Left kidney (tissue), 8 donors: Measurements from ENCODE around the gene NOTCH2. TPM values are rescaled to one million over a fixed set of nuclear protein-coding genes. Genes with fewer than 3 reads are reported as not detected.
"Not testable (repeated sequence)": the region's sequence is repeated elsewhere in the genome, so short reads cannot be mapped to it uniquely, and the experiment has no call there.

Source experiments
- DNase-seq: peaks from one replicate; pipeline ENCODE4 v3.0.0-alpha.2; 2013
- long read RNA-seq, 8 donors: transcript quantifications; one replicate each; lab custom pipeline, GENCODE V29; 2026
- polyA plus RNA-seq: library from polyadenylated mRNA; unstranded; fragments of 120-200 nt; gene quantifications from one replicate; pipeline ENCODE4 v1.2.1, GENCODE V29; 2013; ENCODE audit not compliant: insufficient read length

The NOTCH2 gene
- polyA plus RNA-seq, result 172 TPM
- long read RNA-seq, donor 1, full-length matches to known transcripts, result 2 of 300 reads
- long read RNA-seq, donor 1, partial matches to known transcripts, result 298 of 300 reads
- long read RNA-seq, donor 1, other reads (novel, unspliced or antisense), result 0 of 300 reads
- long read RNA-seq, donor 2, partial matches to known transcripts, result 29 of 30 reads
- long read RNA-seq, donor 2, other reads (novel, unspliced or antisense), result 0 of 30 reads
- long read RNA-seq, donor 3, full-length matches to known transcripts, result 1 of 34 reads
- long read RNA-seq, donor 3, partial matches to known transcripts, result 33 of 34 reads
- long read RNA-seq, donor 3, other reads (novel, unspliced or antisense), result 0 of 34 reads
- long read RNA-seq, donor 4, result 0 reads
- long read RNA-seq, donor 5, partial matches to known transcripts, result 23 of 23 reads
- long read RNA-seq, donor 5, other reads (novel, unspliced or antisense), result 0 of 23 reads
- long read RNA-seq, donor 6, full-length matches to known transcripts, result 2 of 21 reads
- long read RNA-seq, donor 6, partial matches to known transcripts, result 19 of 21 reads
- long read RNA-seq, donor 6, other reads (novel, unspliced or antisense), result 0 of 21 reads
- long read RNA-seq, donor 7, full-length matches to known transcripts, result 4 of 18 reads
- long read RNA-seq, donor 7, partial matches to known transcripts, result 14 of 18 reads
- long read RNA-seq, donor 7, other reads (novel, unspliced or antisense), result 0 of 18 reads
- long read RNA-seq, donor 8, full-length matches to known transcripts, result 3 of 8 reads
- long read RNA-seq, donor 8, partial matches to known transcripts, result 5 of 8 reads
- long read RNA-seq, donor 8, other reads (novel, unspliced or antisense), result 0 of 8 reads

- peak; percentile 13 for DNase-seq
Measured at GRCh38 chr1:120069067-120069919, at the start of gene NOTCH2. NOTCH2 (minus strand) TSS chr1:120069662; CDS start chr1:120069406, 256 bp downstream.

- not testable (repeated sequence) for DNase-seq
Measured at GRCh38 chr1:120117371-120118177, 48.1 kb upstream of the NOTCH2 start.

- DNase-seq, result not testable (repeated sequence)
Measured at GRCh38 chr1:120116094-120116493, 46.6 kb upstream of the NOTCH2 start.

GRCh38 chr1:120113134-120113533 is 43.7 kb upstream of the NOTCH2 start:
- not testable (repeated sequence) for DNase-seq

DNA sequence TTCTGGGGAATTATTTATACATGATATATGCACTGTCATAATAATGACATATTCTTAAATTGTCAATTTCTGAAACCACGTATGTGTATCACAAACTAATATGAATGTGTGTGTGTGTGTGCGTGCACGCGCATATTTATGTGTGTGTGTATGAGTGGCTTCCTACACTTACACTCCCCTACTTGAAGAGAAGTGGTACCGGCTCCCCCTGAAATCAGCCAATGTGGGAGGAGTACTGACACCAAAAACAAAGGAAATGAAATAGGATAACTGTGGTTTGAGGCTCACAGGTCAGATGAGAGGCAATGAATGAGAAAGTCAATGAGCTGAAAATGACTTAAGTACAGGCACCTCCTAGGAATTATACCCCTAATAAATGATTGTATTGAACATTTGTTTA is 42.8 kb upstream of the NOTCH2 start:
- DNase-seq, result not testable (repeated sequence)

DNA sequence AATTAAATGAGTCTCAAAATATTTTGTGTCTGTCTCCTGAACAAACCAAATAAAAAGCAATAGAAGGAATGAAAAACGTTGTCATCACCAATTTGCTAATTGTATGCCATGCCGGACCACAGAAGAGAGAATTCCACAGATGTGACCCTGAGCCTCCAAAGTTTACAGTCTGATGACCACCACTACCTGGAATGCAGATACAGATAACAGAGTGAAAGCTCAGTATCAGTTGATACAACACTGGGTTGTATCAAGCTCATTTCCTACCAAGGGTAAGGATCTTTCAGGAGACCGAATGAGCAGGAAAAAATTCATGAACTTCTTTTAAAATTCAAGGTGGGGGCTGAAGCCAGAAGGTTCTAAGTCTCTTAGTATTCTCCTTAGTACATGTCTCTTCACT is 42.3 kb upstream of the NOTCH2 start:
- not testable (repeated sequence) for DNase-seq

DNA sequence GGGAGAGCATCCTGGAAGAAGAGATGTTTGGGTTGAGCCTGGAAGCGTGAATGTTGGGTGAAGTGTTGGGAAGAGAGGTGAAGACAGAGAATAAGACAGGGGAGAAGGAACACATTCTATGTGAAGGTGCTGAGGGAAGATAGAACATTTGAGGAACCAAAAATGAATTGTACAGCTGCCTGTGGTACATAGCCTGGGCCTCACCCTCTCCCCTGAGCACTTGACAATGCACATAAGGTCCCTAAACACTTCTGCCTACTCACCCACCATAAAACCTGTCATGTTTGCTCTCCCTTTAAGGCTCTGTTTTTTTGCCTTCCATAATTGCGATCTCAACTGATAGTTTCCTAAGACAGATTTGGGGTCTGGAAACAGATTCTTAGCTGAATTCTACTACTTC is 41.5 kb upstream of the NOTCH2 start:
- DNase-seq, result not testable (repeated sequence)

DNA sequence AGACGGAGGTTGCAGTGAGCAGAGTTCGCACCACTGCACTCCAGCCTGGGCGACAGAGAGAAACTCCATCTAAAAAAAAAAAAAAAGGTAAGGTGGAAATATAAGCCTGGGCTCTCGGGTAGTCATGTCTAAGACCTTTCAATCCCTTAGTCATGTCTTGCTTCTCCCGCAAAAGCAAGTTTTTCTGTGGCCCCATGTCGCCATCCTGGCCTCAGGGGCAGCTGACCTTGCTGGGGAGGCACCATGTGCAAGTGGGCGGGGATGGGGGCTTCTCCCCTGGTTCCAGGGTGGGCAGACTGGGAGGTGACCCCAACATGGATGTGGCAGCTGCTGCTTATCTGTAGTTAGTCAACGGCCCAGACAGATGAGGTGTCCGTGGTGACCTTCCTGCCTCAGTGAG is 40.2 kb upstream of the NOTCH2 start:
- DNase-seq, result not testable (repeated sequence)

- DNase-seq, result not testable (repeated sequence)
Measured at GRCh38 chr1:120109180-120109579, 39.7 kb upstream of the NOTCH2 start.

GRCh38 chr1:120105288-120105687 is 35.8 kb upstream of the NOTCH2 start:
- not testable (repeated sequence) for DNase-seq

DNA sequence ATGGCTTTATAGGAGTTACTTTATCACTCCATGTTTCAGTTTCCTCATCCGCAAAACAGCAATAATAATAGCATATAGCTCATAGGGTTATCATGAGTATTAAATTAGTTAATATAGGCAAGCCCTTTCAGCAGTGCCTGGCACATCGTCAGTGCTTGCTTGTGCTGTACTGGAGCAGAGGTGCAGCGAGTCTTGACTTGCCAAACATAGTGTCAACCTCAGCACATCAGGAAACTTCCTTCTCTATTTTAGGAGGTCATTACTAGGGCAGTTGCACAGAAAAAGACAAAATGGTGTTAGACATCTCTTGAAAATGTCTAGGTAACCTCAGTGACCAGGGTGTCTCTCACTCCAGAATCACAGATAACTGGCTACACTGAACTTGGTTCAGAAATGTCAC is 34.3 kb upstream of the NOTCH2 start:
- not testable (repeated sequence) for DNase-seq

DNA sequence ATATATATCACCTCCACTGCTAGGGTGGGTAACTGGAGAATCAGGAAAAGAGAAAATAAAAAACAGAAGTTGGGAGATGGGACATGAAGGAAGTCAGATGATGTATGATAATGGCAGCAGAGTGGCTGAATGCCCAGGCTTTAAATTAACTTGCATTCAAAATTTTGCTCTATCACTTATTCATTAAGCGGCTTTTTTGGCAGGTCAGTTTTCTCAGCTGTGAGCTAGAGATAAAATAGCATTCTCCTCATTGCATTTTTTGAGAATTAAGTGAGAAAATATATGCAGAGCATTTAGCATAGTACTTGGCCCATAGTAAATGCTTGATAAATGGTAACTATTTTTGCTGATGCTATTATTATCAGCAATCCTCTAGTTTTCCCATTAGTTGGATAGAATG is 32.1 kb upstream of the NOTCH2 start:
- DNase-seq, result not testable (repeated sequence)

DNA sequence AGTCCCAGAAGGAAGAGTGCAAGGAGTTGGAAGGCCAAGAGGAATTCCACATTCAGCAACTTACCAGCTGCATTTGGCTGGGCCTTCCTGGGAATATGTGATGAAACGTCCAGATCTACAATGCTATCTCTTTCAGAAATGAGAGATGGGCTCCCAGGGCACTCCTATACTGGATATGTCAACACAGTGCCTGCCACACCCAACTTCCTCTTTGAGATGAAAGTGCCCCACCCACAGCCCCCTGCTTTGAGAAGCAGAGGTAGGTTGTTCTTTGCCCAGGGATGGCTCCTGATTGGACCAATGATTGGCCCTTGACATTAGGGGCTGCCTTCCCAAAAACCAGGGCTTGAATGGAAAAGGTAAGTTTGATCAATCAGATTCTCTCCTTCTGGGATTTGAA is 31.1 kb upstream of the NOTCH2 start:
- not testable (repeated sequence) for DNase-seq

- not testable (repeated sequence) for DNase-seq
Measured at GRCh38 chr1:120098986-120099759, 29.7 kb upstream of the NOTCH2 start.

GRCh38 chr1:120096981-120097545 is 27.6 kb upstream of the NOTCH2 start:
- not testable (repeated sequence) for DNase-seq

- not testable (repeated sequence) for DNase-seq
Measured at GRCh38 chr1:120093548-120094181, 24.2 kb upstream of the NOTCH2 start.

DNA sequence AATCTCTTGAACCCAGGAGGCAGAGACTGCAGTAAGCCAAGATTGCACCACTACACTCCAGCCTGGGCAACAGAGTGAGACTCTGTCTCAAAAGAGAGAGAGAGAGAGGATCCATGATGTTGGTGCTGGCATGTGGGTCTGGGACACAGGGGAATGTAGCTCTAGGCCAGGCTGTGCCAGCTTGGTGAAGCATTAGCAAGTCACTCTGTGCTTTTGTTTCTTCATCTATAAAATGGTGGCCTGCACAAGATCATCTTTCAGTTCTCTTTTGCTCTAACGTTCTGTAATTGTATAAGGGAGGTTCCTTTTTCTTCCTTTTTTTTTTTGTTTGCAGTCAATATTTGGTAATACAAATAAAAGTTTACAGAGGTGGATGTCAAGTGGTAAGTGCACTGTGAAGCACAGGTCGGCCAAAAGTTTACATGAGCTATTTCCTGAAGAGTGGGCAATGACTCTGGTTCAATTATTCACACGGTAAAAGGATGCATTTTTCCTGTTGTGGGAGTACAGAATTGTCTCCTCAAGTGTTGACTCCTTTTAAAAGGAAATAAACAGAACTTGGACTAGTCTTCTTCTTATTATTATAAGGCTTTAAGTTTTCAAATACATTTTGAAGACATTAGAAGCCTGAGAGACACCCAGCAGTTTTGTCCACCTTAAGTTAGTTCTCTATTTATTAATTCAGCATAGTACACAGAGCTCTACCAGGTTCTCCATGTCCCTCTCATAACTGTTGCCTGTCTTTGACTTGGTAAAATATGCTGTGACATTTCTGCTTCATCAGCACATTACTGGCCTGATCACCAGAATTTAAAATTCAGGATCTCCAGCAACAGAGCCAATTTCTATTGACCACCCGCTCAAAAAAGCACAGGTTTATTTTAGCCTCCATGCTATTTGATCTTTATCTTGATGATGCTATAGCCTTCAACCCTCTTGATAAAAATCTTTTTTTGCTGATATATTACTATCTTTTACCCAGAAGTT is 23.1 kb upstream of the NOTCH2 start:
- not testable (repeated sequence) for DNase-seq

GRCh38 chr1:120090830-120091229 is 21.4 kb upstream of the NOTCH2 start:
- not testable (repeated sequence) for DNase-seq
